Activated B cell treated with CpG ODN at 0.5 μM for 24 hours (primary cell): Measurements from ENCODE around the gene PANK4. TPM values are rescaled to one million over a fixed set of nuclear protein-coding genes. Genes with fewer than 3 reads are reported as not detected.
"Not testable (repeated sequence)": the region's sequence is repeated elsewhere in the genome, so short reads cannot be mapped to it uniquely, and the experiment has no call there.

Experiments used
- ATAC-seq: fragments of 200-7000 bp; cut with Tn5 transposase; one replicate; pipeline ENCODE4 v1.10.0; 2021; ENCODE audit warnings: low read depth, mild to moderate bottlenecking, moderate library complexity
- CTCF ChIA-PET: fragments of 350-600 bp; sonication (Branson Sonifier 250); formaldehyde crosslinking; loops from one replicate; lab custom pipeline; 2021; ENCODE audit warnings: antibody characterized with exemption; lab: Charles Lee
- POLR2A ChIA-PET: fragments of 350-600 bp; sonication (Branson Sonifier 250); formaldehyde crosslinking; loops from one replicate; lab custom pipeline; 2021; ENCODE audit warnings: antibody characterized with exemption; lab: Charles Lee
- DNase-seq: peaks from one replicate; pipeline ENCODE4 v3.0.0; 2022
- H3K27ac Mint-ChIP-seq: one replicate; pipeline ENCODE4 v1.8.0; 2020; ENCODE audit warnings: mixed read lengths
- H3K27me3 Mint-ChIP-seq: one replicate; pipeline ENCODE4 v1.8.0; 2021; ENCODE audit warnings: mixed read lengths
- H3K36me3 Mint-ChIP-seq: one replicate; pipeline ENCODE4 v1.8.0; 2021; ENCODE audit warnings: low read depth, mixed read lengths
- H3K4me1 Mint-ChIP-seq: one replicate; pipeline ENCODE4 v1.8.0; 2021; ENCODE audit warnings: mixed read lengths
- H3K4me3 Mint-ChIP-seq: one replicate; pipeline ENCODE4 v1.8.0; 2020; ENCODE audit warnings: mild to moderate bottlenecking, mixed read lengths
- H3K9me3 Mint-ChIP-seq: one replicate; pipeline ENCODE4 v1.8.0; 2020; ENCODE audit warnings: mixed read lengths
- CTCF ChIP-seq: fragments of 200-600 bp; IDR thresholded peaks from one replicate; pipeline ENCODE4 v1.8.0; 2022; ENCODE audit warnings: antibody characterized with exemption, mild to moderate bottlenecking
- intact Hi-C: fragments of 100-400 bp; cut with micrococcal nuclease; formaldehyde crosslinking; loops from one replicate; pipeline ENCODE4 v1.15.1; 2024
- total RNA-seq: library from RNA; stranded (reverse); gene quantifications from 2 replicates; pipeline ENCODE4 v1.2.3, GENCODE V29; 2022

PANK4 gene
- total RNA-seq, 1 donor from 2014 or later, result 54.0 TPM

GRCh38 chr1:2460996-2461751 lies 65.2 kb downstream of the PANK4 start:
- ChIA-PET CTCF (no interaction called here), POLR2A (no interaction called here)
- H3K9me3 Mint-ChIP-seq, result no peaks in the 10 kb centered on the region
- peaks cover 4% of the 10 kb centered on the region for H3K27me3 Mint-ChIP-seq
- no peaks in the 10 kb centered on the region for H3K36me3 Mint-ChIP-seq
- TF ChIP-seq CTCF, result no peak
- DNase-seq (no peak), ATAC-seq (no peak)
- no peak overlapping the region for H3K4me3 Mint-ChIP-seq
- H3K4me1 Mint-ChIP-seq, result no peaks in the 10 kb centered on the region
- H3K27ac Mint-ChIP-seq, result no peak overlapping the region
- intact Hi-C loops, result no loop called here

GRCh38 chr1:2460203-2460602 lies 66.2 kb downstream of the PANK4 start:
- no peak for ATAC-seq
- Mint-ChIP-seq H3K4me1 (no peaks in the 10 kb centered on the region), H3K9me3 (no peaks in the 10 kb centered on the region), H3K27ac (no peak overlapping the region), H3K4me3 (no peak overlapping the region), H3K27me3 (peaks cover 4% of the 10 kb centered on the region), H3K36me3 (no peaks in the 10 kb centered on the region)
- ChIA-PET CTCF (no interaction called here), POLR2A (no interaction called here)
- DNase-seq, result no peak
- no peak for TF ChIP-seq CTCF
- intact Hi-C loops, result no loop called here

GRCh38 chr1:2459757-2460156 lies 66.6 kb downstream of the PANK4 start:
- ChIA-PET POLR2A (no interaction called here), CTCF (no interaction called here)
- DNase-seq (no peak), ATAC-seq (no peak)
- Mint-ChIP-seq H3K4me3 (no peak overlapping the region), H3K27ac (no peak overlapping the region), H3K36me3 (no peaks in the 10 kb centered on the region), H3K4me1 (no peaks in the 10 kb centered on the region), H3K27me3 (peaks cover 4% of the 10 kb centered on the region), H3K9me3 (no peaks in the 10 kb centered on the region)
- TF ChIP-seq CTCF, result no peak
- intact Hi-C loops, result no loop called here

GRCh38 chr1:2459102-2459753 lies 67.2 kb downstream of the PANK4 start:
- H3K36me3 Mint-ChIP-seq, ATAC-seq, CTCF ChIA-PET, H3K27ac Mint-ChIP-seq, DNase-seq, H3K27me3 Mint-ChIP-seq, intact Hi-C loops, H3K4me1 Mint-ChIP-seq, H3K9me3 Mint-ChIP-seq, H3K4me3 Mint-ChIP-seq, POLR2A ChIA-PET: not testable (repeated sequence)

GRCh38 chr1:2458687-2459086 lies 67.7 kb downstream of the PANK4 start:
- Mint-ChIP-seq H3K4me3 (no peak overlapping the region), H3K9me3 (no peaks in the 10 kb centered on the region), H3K27ac (no peak overlapping the region), H3K36me3 (no peaks in the 10 kb centered on the region), H3K4me1 (no peaks in the 10 kb centered on the region), H3K27me3 (no peaks in the 10 kb centered on the region)
- CTCF ChIA-PET, result no interaction called here
- no peak for ATAC-seq
- intact Hi-C loops, result no loop called here
- no peak for TF ChIP-seq CTCF
- POLR2A ChIA-PET, result no interaction called here
- DNase-seq, result no peak

Other genes starting within 250 kb of the PANK4 start
- 15.6 and 17.8 TPM in 2 replicates for gene MORN1, start 135.0 kb downstream of the PANK4 start, total RNA-seq
- gene RER1, start 134.8 kb downstream of the PANK4 start, total RNA-seq, result 102 and 105 TPM in 2 replicates
- gene PEX10, start 114.0 kb downstream of the PANK4 start, total RNA-seq, result 17.4 and 18.9 TPM in 2 replicates
- 6.0 and 6.1 TPM in 2 replicates for gene PLCH2, start 50.3 kb downstream of the PANK4 start, total RNA-seq
- not detected in 2 replicates for gene HES5, start 3.7 kb upstream of the PANK4 start, total RNA-seq
- gene TNFRSF14, start 29.8 kb upstream of the PANK4 start, total RNA-seq, result 140 and 148 TPM in 2 replicates
- gene PRXL2B, start 60.2 kb upstream of the PANK4 start, total RNA-seq, result 12.6 and 13.5 TPM in 2 replicates
- not detected in 2 replicates for gene MMEL1, start 106.4 kb upstream of the PANK4 start, total RNA-seq